H1 (cell line): ENCODE results near the gene NBAS. TPM values are rescaled to one million over a fixed set of nuclear protein-coding genes. Genes with fewer than 3 reads are reported as not detected.

Source experiments
- CTCF ChIA-PET: fragments of 300-600 bp; sonication (Branson Sonifier 250); formaldehyde crosslinking; loops from one replicate; lab custom pipeline; 2021; ENCODE audit not compliant: partially characterized antibody; lab: Charles Lee
- POLR2A ChIA-PET: fragments of 300-600 bp; sonication (Branson Sonifier 250); formaldehyde crosslinking; loops from one replicate; lab custom pipeline; 2021; ENCODE audit warnings: inconsistent platforms; ENCODE audit not compliant: partially characterized antibody; lab: Charles Lee
- DNase-seq, 2 experiments: peaks; one replicate each; pipeline versions ENCODE4 v3.0.0 to v3.0.0-alpha.2; 2010 to 2022; ENCODE audit warnings: low spot score in 2 of 2, low read depth in 1 of 2, mixed read lengths in 1 of 2
- FAIRE-seq: peaks from 2 replicates; lab custom pipeline; 2011; peaks lifted over from hg19 to GRCh38; lab: Jason Lieb, UNC
- H2AFZ ChIP-seq: 2 replicates; pipeline ENCODE4 v1.8.1; 2012; ENCODE audit warnings: low read length, inconsistent platforms
- H2AK5ac ChIP-seq: 2 replicates; pipeline ENCODE4 v1.6.1; 2013; ENCODE audit warnings: low read depth, low read length
- H2BK120ac ChIP-seq: replicated peaks from 2 replicates; pipeline ENCODE3; 2013; ENCODE audit warnings: low read depth, low read length, inconsistent platforms
- H2BK12ac ChIP-seq: 2 replicates; pipeline ENCODE4 v1.6.1; 2013; ENCODE audit warnings: low read depth, low read length
- H2BK15ac ChIP-seq: 2 replicates; pipeline ENCODE4 v1.6.1; 2013; ENCODE audit warnings: low read length
- H2BK20ac ChIP-seq: 2 replicates; pipeline ENCODE4 v1.6.1; 2013; ENCODE audit warnings: low read length
- H2BK5ac ChIP-seq: 2 replicates; pipeline ENCODE4 v1.6.1; 2013; ENCODE audit warnings: low read depth, low read length
- H3K14ac ChIP-seq: 2 replicates; pipeline ENCODE4 v1.6.1; 2013; ENCODE audit warnings: inconsistent platforms; ENCODE audit not compliant: insufficient read length
- H3K18ac ChIP-seq: 2 replicates; pipeline ENCODE4 v1.6.1; 2013; ENCODE audit warnings: low read length; ENCODE audit errors: extremely low read depth
- H3K23ac ChIP-seq: 2 replicates; pipeline ENCODE4 v1.6.1; 2013; ENCODE audit warnings: inconsistent platforms; ENCODE audit not compliant: insufficient read length
- H3K23me2 ChIP-seq: 2 replicates; pipeline ENCODE4 v1.6.1; 2013; ENCODE audit warnings: low read depth, low read length
- H3K27ac ChIP-seq: 2 replicates; pipeline ENCODE4 v1.6.1; 2011; ENCODE audit warnings: low read depth, low read length, inconsistent platforms
- H3K27me3 ChIP-seq, 4 experiments: replicated peaks in 1 of 4; 1 replicate in 1 of 4; 2 replicates in 3 of 4; pipeline versions ENCODE4 v1.6.1 to v1.8.1; 2011 to 2013; ENCODE audit warnings: low read length in 3 of 4, mild to moderate bottlenecking in 3 of 4, inconsistent platforms in 2 of 4, mixed read lengths in 2 of 4, moderate library complexity in 1 of 4; ENCODE audit not compliant: control insufficient read depth in 3 of 4, insufficient read depth in 3 of 4; ENCODE audit errors: extremely low read depth in 1 of 4
- H3K36me3 ChIP-seq, 4 experiments: 2 replicates each; pipeline versions ENCODE4 v1.6.1 to v1.8.1; 2011 to 2013; ENCODE audit warnings: mild to moderate bottlenecking in 4 of 4, low read length in 3 of 4, moderate library complexity in 2 of 4, control low read depth in 1 of 4, inconsistent platforms in 1 of 4; ENCODE audit not compliant: insufficient read depth in 4 of 4, control insufficient read depth in 2 of 4
- H3K4ac ChIP-seq: replicated peaks from 2 replicates; pipeline ENCODE3; 2013; ENCODE audit warnings: low read length, low read depth, mixed read lengths, inconsistent platforms; ENCODE audit not compliant: insufficient read length
- H3K4me1 ChIP-seq, 4 experiments: replicated peaks in 1 of 4; 1 replicate in 1 of 4; 2 replicates in 3 of 4; pipeline versions ENCODE4 v1.6.1 to v1.8.1; 2011 to 2013; ENCODE audit warnings: low read length in 3 of 4, inconsistent platforms in 2 of 4, mixed read lengths in 1 of 4; ENCODE audit not compliant: insufficient read depth in 4 of 4, control insufficient read depth in 3 of 4
- H3K4me2 ChIP-seq, 2 experiments: 2 replicates each; pipeline versions ENCODE4 v1.6.1 to v1.8.1; 2011 to 2013; ENCODE audit warnings: low read depth in 2 of 2, low read length in 2 of 2, control low read depth in 1 of 2, inconsistent platforms in 1 of 2, mild to moderate bottlenecking in 1 of 2; ENCODE audit not compliant: insufficient read depth in 1 of 2
- H3K4me3 ChIP-seq, 4 experiments: fragments of 200-600, 300-600 bp in 1 of 4; sonication (generic), shearing (Covaris generic), sonication (Bioruptor Twin) in 1 of 4; 2 replicates each; pipeline versions ENCODE4 v1.5.1 to v1.8.1; 2011 to 2016; ENCODE audit warnings: low read length in 4 of 4, low read depth in 3 of 4, control low read depth in 2 of 4, inconsistent platforms in 2 of 4, mild to moderate bottlenecking in 2 of 4, mixed read lengths in 1 of 4, moderate library complexity in 1 of 4; ENCODE audit not compliant: insufficient read depth in 2 of 4; ENCODE audit errors: extremely low read depth in 1 of 4
- H3K56ac ChIP-seq: replicated peaks from 2 replicates; pipeline ENCODE3; 2013; ENCODE audit warnings: low read depth, mild to moderate bottlenecking, mixed read lengths, low read length, inconsistent platforms; ENCODE audit not compliant: insufficient read length
- H3K79me1 ChIP-seq: 2 replicates; pipeline ENCODE4 v1.6.1; 2013; ENCODE audit warnings: low read depth, low read length, control low read depth
- H3K79me2 ChIP-seq, 2 experiments: 2 replicates each; pipeline versions ENCODE4 v1.6.1 to v1.8.1; 2012 to 2013; ENCODE audit warnings: low read length in 2 of 2, mild to moderate bottlenecking in 2 of 2, inconsistent platforms in 1 of 2; ENCODE audit not compliant: insufficient read depth in 2 of 2, control insufficient read depth in 1 of 2
- H3K9ac ChIP-seq, 4 experiments: replicated peaks in 1 of 4; 1 replicate in 1 of 4; 2 replicates in 3 of 4; pipeline versions ENCODE4 v1.6.1 to v1.8.1; 2011 to 2013; ENCODE audit warnings: low read depth in 3 of 4, low read length in 3 of 4, control low read depth in 2 of 4, mild to moderate bottlenecking in 2 of 4, moderate library complexity in 2 of 4, inconsistent platforms in 1 of 4; ENCODE audit errors: extremely low read depth in 1 of 4
- H3K9me3 ChIP-seq, 2 experiments: 2 replicates each; pipeline versions ENCODE4 v1.6.1 to v1.8.1; 2012 to 2013; ENCODE audit warnings: mild to moderate bottlenecking in 2 of 2, moderate library complexity in 2 of 2, control low read depth in 1 of 2, inconsistent platforms in 1 of 2, low read depth in 1 of 2, low read length in 1 of 2, mixed read lengths in 1 of 2; ENCODE audit not compliant: insufficient read depth in 2 of 2
- H4K20me1 ChIP-seq, 2 experiments: replicated peaks in 1 of 2; 2 replicates each; pipeline versions ENCODE3 to v1.8.1; 2011 to 2013; ENCODE audit warnings: inconsistent platforms in 2 of 2, low read length in 2 of 2, mild to moderate bottlenecking in 1 of 2; ENCODE audit not compliant: insufficient read depth in 2 of 2, control insufficient read depth in 1 of 2
- H4K5ac ChIP-seq: 2 replicates; pipeline ENCODE4 v1.6.1; 2013; ENCODE audit warnings: low read length, low read depth, mixed read lengths, inconsistent platforms; ENCODE audit not compliant: insufficient read length
- H4K8ac ChIP-seq: 2 replicates; pipeline ENCODE4 v1.8.0; 2013; ENCODE audit warnings: mild to moderate bottlenecking, moderate library complexity, low read length, inconsistent platforms; ENCODE audit not compliant: insufficient read depth; ENCODE audit errors: extremely low read depth
- H4K91ac ChIP-seq: replicated peaks from 2 replicates; pipeline ENCODE3; 2013; ENCODE audit warnings: low read length, mixed read lengths, inconsistent platforms; ENCODE audit not compliant: insufficient read length
- CHD2 ChIP-seq: IDR thresholded peaks from 2 replicates; pipeline ENCODE4 v1.6.1; 2012; ENCODE audit warnings: low read length, improper control_type of control experiment
- GTF2F1 ChIP-seq: IDR thresholded peaks from 2 replicates; pipeline ENCODE4 v1.6.1; 2012; ENCODE audit warnings: low read depth, low read length, improper control_type of control experiment, borderline replicate concordance
- HDAC6 ChIP-seq: IDR thresholded peaks from one replicate; pipeline ENCODE4 v1.7.1; 2012; ENCODE audit warnings: low read depth, mild to moderate bottlenecking, inconsistent platforms, low read length, moderate library complexity
- KDM5A ChIP-seq: fragments of 200-600 bp; IDR thresholded peaks from 2 replicates; pipeline ENCODE4 v1.7.1; 2012; ENCODE audit warnings: mild to moderate bottlenecking, low read length, inconsistent platforms, mixed read lengths
- WGBS, 2 experiments: shearing (Covaris generic) in 1 of 2; methylation state at CpG; one replicate each; pipeline versions ENCODE4 v1.1.6 to v1.1.7; 2013 to 2015; ENCODE audit warnings: low lambda C conversion rate in 2 of 2, mixed read lengths in 2 of 2, inconsistent platforms in 1 of 2, low coverage in 1 of 2, missing lambda C conversion rate in 1 of 2; ENCODE audit not compliant: insufficient replicate concordance in 2 of 2, insufficient coverage in 1 of 2, insufficient read length in 1 of 2; ENCODE audit errors: extremely low coverage in 1 of 2, missing lambda C conversion rate in 1 of 2; 5-methylcytosine and 5-hydroxymethylcytosine counted together
- polyA plus RNA-seq, 7 experiments: library from polyadenylated mRNA; depleted of rRNA in 3 of 7; stranded (reverse) in 5 of 7; unstranded in 2 of 7; fragments of >200 nt in 5 of 7; fragments of 200-250 nt in 2 of 7; gene quantifications; 1 replicate in 5 of 7; 2 replicates in 1 of 7; 4 replicates in 1 of 7; pipeline versions ENCODE4 v1.2.1 to v1.2.3, GENCODE V29; 2011 to 2013; ENCODE audit warnings: missing spikeins in 2 of 7, mixed read lengths in 2 of 7
- total RNA-seq: library from RNA; stranded (reverse); fragmentation: NEBNext Ultra II Directional; extraction: Animal tissue kit (Norgen Biotek cat#: 25700); gene quantifications from 2 replicates; pipeline ENCODE4 v1.2.1, GENCODE V29; 2021
- TF ChIP-seq, protein P1 (sequence below): IDR thresholded peaks from 2 replicates; pipeline ENCODE4 v1.6.1; 2011; ENCODE audit warnings: low read depth, mild to moderate bottlenecking, low read length; ENCODE audit not compliant: insufficient read depth

NBAS gene
- total and polyA plus RNA-seq, 2 of the 8 experiments (the other 6 are each of a cell fraction or from before 2014, with no cell fraction given) = 19.6 to 34.8 TPM

DNA sequence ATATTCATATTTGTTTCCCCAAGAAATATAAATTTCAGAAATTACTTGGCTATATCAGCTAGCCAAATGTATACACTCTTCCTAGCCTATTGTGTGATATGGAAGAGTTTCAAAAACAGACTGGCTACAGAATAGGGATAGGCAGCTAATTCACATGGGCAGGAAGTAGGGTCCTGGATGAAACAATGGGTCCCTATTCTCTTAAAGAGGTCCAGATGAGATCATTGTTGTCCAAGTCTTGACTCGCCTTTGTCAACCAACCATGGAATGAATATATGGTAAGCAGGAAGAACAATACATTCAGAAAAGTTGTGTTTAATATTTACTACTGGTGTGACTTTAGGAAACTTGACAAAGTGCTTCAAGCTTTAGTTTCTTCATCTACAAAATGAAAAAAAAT, 319.9 kb downstream of the NBAS start:
- 86% methylated on average over 1 of the region's 1 CpG; no CpG with 5 or more reads in 1 of the 2 experiments for WGBS, 2 experiments
- Histone ChIP-seq H3K36me3 (no peaks in the 10 kb centered on the region), H2BK20ac (no peak overlapping the region), H3K4ac (no peak overlapping the region), H2BK15ac (no peak overlapping the region), H3K23me2 (no peaks in the 10 kb centered on the region), H3K79me2 (no peaks in the 10 kb centered on the region), H4K20me1 (no peaks in the 10 kb centered on the region), H2BK120ac (no peak overlapping the region), H3K18ac (no peak overlapping the region), H3K27me3 (no peaks in the 10 kb centered on the region), H2AFZ (no peak overlapping the region), H2BK12ac (no peak overlapping the region), H3K23ac (no peak overlapping the region), H2AK5ac (no peak overlapping the region), H3K9me3 (no peaks in the 10 kb centered on the region), H3K14ac (no peak overlapping the region), H4K91ac (no peak overlapping the region), H3K4me2 (no peak overlapping the region), H2BK5ac (no peak overlapping the region), H4K5ac (no peak overlapping the region), H3K56ac (no peak overlapping the region), H3K27ac (no peak overlapping the region), H3K79me1 (no peaks in the 10 kb centered on the region), H3K9ac (no peak overlapping the region), H3K4me1 (peaks cover 0 to 3% (median 0%) of the 10 kb centered on the region in 4 experiments; a peak in 3 of 7 replicates), H3K4me3 (no peak overlapping the region), H4K8ac (no peak overlapping the region)
- FAIRE-seq (no peak), DNase-seq (no peak)
- POLR2A ChIA-PET = no interaction called here
- CTCF ChIA-PET = interaction anchor here (1.0 kb wide), 1 partner anchor 96 kb away, joined by 3 read pairs; no protein-coding TSS in a partner anchor
- TF ChIP-seq, protein P1, sequence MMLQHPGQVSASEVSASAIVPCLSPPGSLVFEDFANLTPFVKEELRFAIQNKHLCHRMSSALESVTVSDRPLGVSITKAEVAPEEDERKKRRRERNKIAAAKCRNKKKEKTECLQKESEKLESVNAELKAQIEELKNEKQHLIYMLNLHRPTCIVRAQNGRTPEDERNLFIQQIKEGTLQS = no peak
- TF ChIP-seq KDM5A (no peak), HDAC6 (no peak), GTF2F1 (no peak), CHD2 (no peak)
